Measurements from ENCODE around the gene MCM6. TPM values are rescaled to one million over a fixed set of nuclear protein-coding genes. Genes with fewer than 3 reads are reported as not detected.

Gene MCM6
- total RNA-seq, 1 donor from 2014 or later: 9.5 TPM

DNA sequence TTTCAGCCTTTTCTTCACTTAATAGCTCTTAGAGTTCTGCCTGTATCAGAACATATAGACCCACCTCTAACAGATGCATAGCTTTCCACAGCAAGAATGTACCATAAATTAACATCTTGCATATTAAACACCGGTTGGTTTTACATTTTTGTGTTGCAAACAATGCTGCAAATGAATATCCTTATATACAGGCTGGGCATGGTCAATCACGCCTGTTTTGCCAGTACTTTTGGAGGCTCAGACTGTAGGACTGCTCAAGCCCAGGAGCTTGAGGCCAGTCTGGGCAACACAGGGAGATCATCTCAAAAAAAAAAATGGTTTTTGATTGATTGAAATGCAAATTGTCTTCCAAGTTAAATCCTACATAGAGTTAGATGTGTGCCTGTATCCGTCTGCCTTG is 37.7 kb downstream of the MCM6 start:
- no peak overlapping the region for H3K27ac Mint-ChIP-seq (ENCODE audit: unreplicated experiment)

DNA sequence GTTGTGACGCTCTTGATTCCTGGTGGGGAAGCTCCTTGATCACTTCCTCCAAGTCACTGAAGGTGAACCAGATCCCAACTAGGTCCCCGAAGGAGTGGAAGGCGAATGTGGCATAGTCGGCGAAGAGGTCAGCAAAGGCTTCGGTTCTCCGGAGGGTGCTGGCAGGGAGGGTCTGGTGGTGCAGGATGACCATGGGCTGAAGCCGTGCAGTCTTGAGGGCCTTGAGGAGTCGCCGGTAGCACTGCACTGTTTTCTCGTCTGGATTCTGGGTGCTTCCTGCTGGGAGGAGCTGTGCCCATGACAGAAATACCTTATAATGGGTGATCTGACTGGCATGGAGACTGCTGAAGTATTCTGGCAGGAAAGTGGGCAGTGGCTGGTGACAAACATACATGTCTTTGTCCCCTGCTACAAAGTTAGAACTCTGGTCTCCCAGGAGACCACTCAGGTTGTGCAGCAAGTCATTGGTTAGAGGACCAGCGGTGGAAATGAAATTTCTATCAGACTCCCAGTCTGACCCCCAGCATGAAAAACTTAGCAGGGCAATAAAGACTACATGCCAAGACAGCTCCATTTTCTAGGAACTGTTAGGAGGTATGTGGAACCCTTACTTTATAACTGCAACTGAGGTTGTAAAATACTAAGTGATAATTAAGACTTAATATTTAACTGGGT is 39.5 kb downstream of the MCM6 start, which contains the start of gene LCT:
LCT (minus strand) TSS at position 589 of the 675 bp plus-strand sequence; CDS start at position 574, 15 bp downstream.
- H3K4me3 ChIP-seq (ENCODE audit: insufficient read depth, low read depth, low read length): no peak within 1 kb of the TSS
- no peak within 1 kb of the TSS for H3K9ac ChIP-seq (ENCODE audit: low read length)
- no peaks in the 10 kb centered on the region for H3K36me3 ChIP-seq (ENCODE audit: insufficient read depth, low read length)
- H2AFZ ChIP-seq (ENCODE audit: low read depth, low read length): no peak within 1 kb of the TSS
- H3K4me1 ChIP-seq (ENCODE audit: insufficient read depth, low read length): peaks cover 10% of the 10 kb centered on the region
- Mint-ChIP-seq H3K27ac (ENCODE audit: unreplicated experiment) (no peak within 1 kb of the TSS), H3K4me1 (ENCODE audit: low read depth, unreplicated experiment) (peaks cover 4% of the 10 kb centered on the region), H3K27me3 (ENCODE audit: low read depth, unreplicated experiment) (no peaks in the 10 kb centered on the region), H3K4me3 (ENCODE audit: unreplicated experiment) (no peak within 1 kb of the TSS), H3K9me3 (ENCODE audit: unreplicated experiment) (peaks cover 3% of the 10 kb centered on the region), H3K36me3 (ENCODE audit: low read depth, unreplicated experiment) (no peaks in the 10 kb centered on the region)
- TF ChIP-seq, protein P1, sequence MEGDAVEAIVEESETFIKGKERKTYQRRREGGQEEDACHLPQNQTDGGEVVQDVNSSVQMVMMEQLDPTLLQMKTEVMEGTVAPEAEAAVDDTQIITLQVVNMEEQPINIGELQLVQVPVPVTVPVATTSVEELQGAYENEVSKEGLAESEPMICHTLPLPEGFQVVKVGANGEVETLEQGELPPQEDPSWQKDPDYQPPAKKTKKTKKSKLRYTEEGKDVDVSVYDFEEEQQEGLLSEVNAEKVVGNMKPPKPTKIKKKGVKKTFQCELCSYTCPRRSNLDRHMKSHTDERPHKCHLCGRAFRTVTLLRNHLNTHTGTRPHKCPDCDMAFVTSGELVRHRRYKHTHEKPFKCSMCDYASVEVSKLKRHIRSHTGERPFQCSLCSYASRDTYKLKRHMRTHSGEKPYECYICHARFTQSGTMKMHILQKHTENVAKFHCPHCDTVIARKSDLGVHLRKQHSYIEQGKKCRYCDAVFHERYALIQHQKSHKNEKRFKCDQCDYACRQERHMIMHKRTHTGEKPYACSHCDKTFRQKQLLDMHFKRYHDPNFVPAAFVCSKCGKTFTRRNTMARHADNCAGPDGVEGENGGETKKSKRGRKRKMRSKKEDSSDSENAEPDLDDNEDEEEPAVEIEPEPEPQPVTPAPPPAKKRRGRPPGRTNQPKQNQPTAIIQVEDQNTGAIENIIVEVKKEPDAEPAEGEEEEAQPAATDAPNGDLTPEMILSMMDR (IDR thresholded peaks at IDR 0.05; ENCODE audit: insufficient read depth, low read depth, low read length): no peak
- TF ChIP-seq EZH2 (IDR thresholded peaks at IDR 0.05; ENCODE audit: insufficient read depth, low read length): no peak
- H3K9me3 ChIP-seq (ENCODE audit: insufficient read depth, low read depth, low read length): no peaks in the 10 kb centered on the region
- DNase-seq (ENCODE audit: low read depth) (no peak), FAIRE-seq (no peak)
- H3K27ac ChIP-seq (ENCODE audit: low read depth, low read length): no peak within 1 kb of the TSS
- H3K79me2 ChIP-seq (ENCODE audit: insufficient read depth, low read length): no peaks in the 10 kb centered on the region
- no peak within 1 kb of the TSS for H3K4me2 ChIP-seq (ENCODE audit: low read length)
- H3K27me3 ChIP-seq (ENCODE audit: insufficient read depth, low read length): no peaks in the 10 kb centered on the region
- H4K20me1 ChIP-seq (ENCODE audit: insufficient read depth, low read length): no peaks in the 10 kb centered on the region

More for the DNA sequence above, 37.7 kb downstream of the MCM6 start:
- H4K20me1 ChIP-seq (ENCODE audit: insufficient read depth, low read length): no peaks in the 10 kb centered on the region
- no peaks in the 10 kb centered on the region for H3K36me3 Mint-ChIP-seq (ENCODE audit: low read depth, unreplicated experiment)
- H3K36me3 ChIP-seq (ENCODE audit: insufficient read depth, low read length): peaks cover 4% of the 10 kb centered on the region
- H3K27me3 Mint-ChIP-seq (ENCODE audit: low read depth, unreplicated experiment): no peaks in the 10 kb centered on the region
- no peak overlapping the region for H3K4me3 Mint-ChIP-seq (ENCODE audit: unreplicated experiment)
- no peak for TF ChIP-seq EZH2 (IDR thresholded peaks at IDR 0.05; ENCODE audit: insufficient read depth, low read length)
- TF ChIP-seq, protein P1 (IDR thresholded peaks at IDR 0.05; ENCODE audit: insufficient read depth, low read depth, low read length): no peak
- FAIRE-seq (no peak), DNase-seq (ENCODE audit: low read depth) (no peak)
- H3K4me1 ChIP-seq (ENCODE audit: insufficient read depth, low read length): peaks cover 10% of the 10 kb centered on the region
- H3K9ac ChIP-seq (ENCODE audit: low read length): no peak overlapping the region
- peaks cover 3% of the 10 kb centered on the region for H3K9me3 Mint-ChIP-seq (ENCODE audit: unreplicated experiment)
- H3K4me1 Mint-ChIP-seq (ENCODE audit: low read depth, unreplicated experiment): peaks cover 4% of the 10 kb centered on the region
- no peak overlapping the region for H3K4me3 ChIP-seq (ENCODE audit: insufficient read depth, low read depth, low read length)
- no peak overlapping the region for H3K4me2 ChIP-seq (ENCODE audit: low read length)
- no peaks in the 10 kb centered on the region for H3K27me3 ChIP-seq (ENCODE audit: insufficient read depth, low read length)
- no peaks in the 10 kb centered on the region for H3K79me2 ChIP-seq (ENCODE audit: insufficient read depth, low read length)
- H3K9me3 ChIP-seq (ENCODE audit: insufficient read depth, low read depth, low read length): no peaks in the 10 kb centered on the region
- H2AFZ ChIP-seq (ENCODE audit: low read depth, low read length): no peak overlapping the region
- no peak overlapping the region for H3K27ac ChIP-seq (ENCODE audit: low read depth, low read length)

DNA sequence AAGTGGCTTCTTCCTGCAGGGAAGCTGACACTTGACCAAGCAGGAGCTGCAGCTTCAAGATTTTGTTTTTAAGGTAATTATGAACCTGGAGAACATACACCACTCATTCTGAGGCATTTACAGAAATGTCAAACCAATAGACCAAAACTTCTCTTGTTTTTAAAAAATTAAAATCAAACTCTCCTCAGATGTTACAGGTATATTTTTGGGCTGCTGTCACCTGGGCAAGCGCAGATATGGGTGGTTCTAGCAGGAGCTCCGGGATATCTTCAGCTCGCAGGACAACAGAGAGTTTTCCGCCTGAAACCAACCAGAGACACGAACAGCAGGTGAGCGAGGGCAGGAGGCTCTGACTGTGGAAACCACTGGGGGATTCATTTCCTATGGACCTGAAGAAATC is 43.4 kb downstream of the MCM6 start:
- H3K27me3 ChIP-seq (ENCODE audit: insufficient read depth, low read length): no peaks in the 10 kb centered on the region
- H3K9me3 ChIP-seq (ENCODE audit: insufficient read depth, low read depth, low read length): no peaks in the 10 kb centered on the region
- no peak for DNase-seq (ENCODE audit: low read depth)
- no peak overlapping the region for H3K27ac Mint-ChIP-seq (ENCODE audit: unreplicated experiment)
- H3K4me3 ChIP-seq (ENCODE audit: insufficient read depth, low read depth, low read length): no peak overlapping the region
- no peak for FAIRE-seq
- no peaks in the 10 kb centered on the region for H3K4me1 ChIP-seq (ENCODE audit: insufficient read depth, low read length)
- H3K9ac ChIP-seq (ENCODE audit: low read length): no peak overlapping the region
- H3K4me2 ChIP-seq (ENCODE audit: low read length): no peak overlapping the region
- no peak overlapping the region for H3K27ac ChIP-seq (ENCODE audit: low read depth, low read length)
- H2AFZ ChIP-seq (ENCODE audit: low read depth, low read length): no peak overlapping the region
- peaks cover 7% of the 10 kb centered on the region for H3K27me3 Mint-ChIP-seq (ENCODE audit: low read depth, unreplicated experiment)
- H3K79me2 ChIP-seq (ENCODE audit: insufficient read depth, low read length): no peaks in the 10 kb centered on the region
- no peaks in the 10 kb centered on the region for H3K36me3 Mint-ChIP-seq (ENCODE audit: low read depth, unreplicated experiment)
- H3K9me3 Mint-ChIP-seq (ENCODE audit: unreplicated experiment): peaks cover 3% of the 10 kb centered on the region
- TF ChIP-seq, protein P1 (IDR thresholded peaks at IDR 0.05; ENCODE audit: insufficient read depth, low read depth, low read length): no peak
- no peak for TF ChIP-seq EZH2 (IDR thresholded peaks at IDR 0.05; ENCODE audit: insufficient read depth, low read length)
- no peaks in the 10 kb centered on the region for H3K36me3 ChIP-seq (ENCODE audit: insufficient read depth, low read length)
- H3K4me3 Mint-ChIP-seq (ENCODE audit: unreplicated experiment): no peak overlapping the region
- peaks cover 2% of the 10 kb centered on the region for H3K4me1 Mint-ChIP-seq (ENCODE audit: low read depth, unreplicated experiment)
- H4K20me1 ChIP-seq (ENCODE audit: insufficient read depth, low read length): no peaks in the 10 kb centered on the region

Data from astrocyte (in vitro differentiated cells and primary cell).